GM19468 (cell line): Measurements from ENCODE around the gene TMOD3.
A peak's percentile ranks its signal among the peaks of the same experiment; 100 is the strongest.

Experiments used
- ATAC-seq: cut with Tn5 transposase; IDR thresholded peaks from one replicate; pipeline ENCODE4 v1.9.1; 2021; ENCODE audit warnings: mild to moderate bottlenecking, moderate library complexity, moderate number of reproducible peaks; ENCODE audit not compliant: unreplicated experiment; ENCODE audit errors: extremely low read depth

Gene TMOD3

GRCh38 chr15:51818150-51818549 lies 11.3 kb upstream of the TMOD3 start:
- ATAC-seq, result no peak

DNA sequence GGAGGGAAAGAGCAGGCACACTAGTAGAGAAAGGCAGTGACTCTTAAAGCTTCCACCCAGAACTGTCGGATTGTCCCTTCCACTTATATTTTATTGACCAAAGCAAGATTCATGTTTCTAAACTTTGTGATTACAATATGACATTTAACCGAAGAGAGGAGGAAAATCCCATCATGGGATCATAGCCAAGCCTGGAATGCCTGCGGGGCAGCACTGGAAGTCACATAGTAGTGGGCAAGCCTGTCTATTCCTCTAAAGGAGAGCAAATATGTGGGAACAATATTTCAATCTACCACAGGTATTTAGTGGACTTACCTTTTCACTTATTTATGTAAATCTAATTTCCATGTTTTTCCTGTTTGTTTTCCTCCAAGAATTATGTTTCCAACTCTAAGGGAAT lies 3.8 kb upstream of the TMOD3 start:
- ATAC-seq, result no peak

DNA sequence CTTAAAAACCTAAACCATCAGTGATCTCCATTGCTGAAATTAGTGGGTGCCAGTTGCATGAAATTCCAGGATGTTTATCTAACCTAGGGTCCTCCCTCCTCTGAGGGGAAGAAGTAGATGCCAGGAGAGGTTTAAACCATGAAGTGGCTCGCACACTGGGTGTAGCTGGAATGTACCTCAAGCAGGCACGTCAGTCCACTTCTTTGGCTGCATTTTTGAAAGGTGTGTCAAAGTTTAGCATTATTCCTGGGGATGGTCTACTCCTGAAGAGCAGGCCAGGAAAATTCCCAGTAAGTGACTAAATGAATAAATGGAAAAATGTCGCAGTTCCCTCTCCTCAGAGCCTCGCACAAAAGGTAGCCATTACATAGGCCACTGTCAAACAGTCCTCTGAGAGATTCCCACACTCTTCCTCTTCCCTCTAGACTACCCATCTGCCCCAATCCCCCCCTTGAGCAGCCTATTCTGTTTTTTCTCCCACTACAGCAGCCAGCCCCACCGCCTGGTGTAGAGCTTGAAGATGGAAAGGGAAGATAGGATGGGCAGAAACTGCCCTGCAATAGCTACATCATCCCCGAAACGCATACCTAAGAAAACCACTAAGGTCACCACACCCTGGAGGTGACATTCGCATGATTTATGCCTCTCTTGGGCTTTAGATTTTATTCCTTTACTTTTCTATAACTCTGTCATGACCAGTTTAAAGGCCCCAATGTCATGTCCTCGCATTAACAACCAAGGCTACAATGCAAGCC lies 655 bp upstream of the TMOD3 start:
- ATAC-seq, result no peak

DNA sequence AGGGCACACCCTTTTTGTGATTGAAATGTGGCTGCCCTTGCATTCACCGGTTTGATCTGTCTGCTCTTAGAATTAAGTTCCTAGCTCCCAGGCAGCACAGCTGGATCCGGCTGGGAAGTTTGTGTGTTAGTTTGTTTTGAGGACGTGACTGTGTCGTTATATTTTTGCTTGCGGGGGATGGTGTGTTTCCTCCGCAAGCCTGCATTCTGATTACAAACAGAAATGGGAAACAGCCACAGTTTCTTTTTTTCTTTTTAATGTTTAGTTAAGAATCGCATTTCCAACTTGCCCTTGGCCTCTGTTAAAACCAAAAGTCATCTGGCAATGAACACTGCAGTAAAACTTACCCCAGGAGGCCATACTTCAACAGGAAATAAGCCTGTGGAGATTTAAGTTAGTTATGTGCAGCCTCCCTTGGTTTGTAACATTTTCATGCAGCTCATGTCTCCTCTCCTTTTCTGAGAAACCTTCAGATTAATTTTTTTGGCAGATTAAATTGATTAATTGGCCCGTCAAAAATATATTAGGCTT lies 888 bp downstream of the TMOD3 start:
- no peak for ATAC-seq

- no peak for ATAC-seq
These were observed 4.3 kb downstream of the TMOD3 start for GRCh38 chr15:51833772-51834171.

DNA sequence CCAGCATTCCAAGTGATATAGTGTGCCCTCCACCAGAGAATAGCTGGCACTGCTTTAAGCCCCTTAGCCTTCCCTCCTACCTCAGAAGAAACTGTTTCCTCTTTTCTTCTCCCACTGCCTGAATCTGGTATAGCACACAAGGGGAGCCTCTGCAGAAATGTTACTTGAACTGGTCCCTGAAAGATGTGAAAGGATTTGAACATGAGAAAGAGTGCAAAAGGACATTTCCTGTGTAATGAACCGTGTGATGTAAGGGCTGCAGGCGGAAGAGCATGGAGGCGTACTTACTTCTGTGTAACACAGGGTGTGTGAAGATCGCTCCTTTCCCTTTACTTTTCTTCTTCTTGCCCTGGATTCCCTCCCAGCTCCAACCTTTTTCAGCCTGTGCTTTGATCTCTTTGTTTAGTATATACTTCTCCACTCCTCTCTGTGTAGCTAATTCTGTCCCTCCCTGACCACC lies 8.4 kb downstream of the TMOD3 start:
- peak; percentile 22 for ATAC-seq

DNA sequence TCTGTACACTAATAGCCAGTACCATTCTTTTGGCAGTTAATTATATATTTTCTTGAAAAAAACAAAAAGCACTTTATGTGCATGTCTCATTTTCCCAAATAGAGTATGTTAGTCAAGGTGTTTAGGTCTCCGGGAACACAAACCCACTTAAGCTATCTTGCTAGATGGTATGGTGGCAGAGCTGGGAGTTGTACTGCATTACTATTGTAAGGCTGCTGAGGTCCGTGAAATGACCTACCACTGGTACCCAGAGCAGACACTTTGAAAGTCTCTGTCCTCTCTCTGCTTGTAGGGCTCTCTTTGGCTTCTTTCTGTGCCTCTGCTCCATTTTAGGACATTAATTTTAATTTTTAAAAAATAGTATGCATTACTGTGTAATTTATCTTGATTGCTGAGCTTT lies 8.8 kb downstream of the TMOD3 start:
- ATAC-seq, result no peak

DNA sequence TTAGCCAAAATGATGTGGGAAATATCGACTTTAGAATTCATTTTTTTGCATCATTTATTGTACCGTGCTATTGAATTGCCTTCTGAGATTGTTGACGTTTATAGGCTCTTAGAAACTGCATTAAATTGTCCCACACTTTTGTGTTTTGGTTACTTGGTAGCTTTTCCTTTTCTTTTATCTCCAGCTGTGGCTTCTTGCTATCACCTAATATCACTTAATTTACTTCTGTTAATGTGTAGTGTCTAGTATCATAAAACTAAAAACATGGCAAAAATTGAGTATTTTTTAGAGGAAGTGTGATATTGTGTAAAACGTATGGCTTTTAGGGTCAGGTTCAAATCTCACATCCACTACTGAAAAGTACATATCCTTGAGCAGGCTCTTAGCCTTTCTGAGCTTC lies 11.2 kb downstream of the TMOD3 start:
- no peak for ATAC-seq

- no peak for ATAC-seq
These were observed 12.1 kb downstream of the TMOD3 start for GRCh38 chr15:51841406-51842040.

DNA sequence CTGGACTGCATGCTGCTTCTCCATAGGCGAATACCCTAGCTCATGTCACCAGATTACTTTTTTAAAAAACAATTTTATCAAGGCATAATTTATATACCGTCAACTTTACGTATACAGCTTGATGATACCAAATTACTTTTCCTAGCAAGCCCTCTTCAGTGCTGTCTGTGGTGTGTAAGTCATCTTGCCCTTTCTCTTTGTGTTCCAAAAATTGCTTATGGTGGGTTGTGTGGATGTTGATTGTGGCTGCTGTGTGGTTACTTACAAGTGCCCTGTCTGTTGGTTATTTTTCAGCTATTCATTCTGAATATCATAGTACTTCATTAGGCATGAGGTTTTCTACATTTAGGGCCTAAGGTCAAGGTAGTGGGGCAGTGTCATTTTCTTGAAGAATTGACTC lies 12.8 kb downstream of the TMOD3 start:
- no peak for ATAC-seq

- ATAC-seq, result no peak
These were observed 13.6 kb downstream of the TMOD3 start for GRCh38 chr15:51842852-51843737.

- no peak for ATAC-seq
These were observed 15.4 kb downstream of the TMOD3 start for GRCh38 chr15:51844747-51845426.

- no peak for ATAC-seq
These were observed 16.6 kb downstream of the TMOD3 start for GRCh38 chr15:51846066-51846462.

DNA sequence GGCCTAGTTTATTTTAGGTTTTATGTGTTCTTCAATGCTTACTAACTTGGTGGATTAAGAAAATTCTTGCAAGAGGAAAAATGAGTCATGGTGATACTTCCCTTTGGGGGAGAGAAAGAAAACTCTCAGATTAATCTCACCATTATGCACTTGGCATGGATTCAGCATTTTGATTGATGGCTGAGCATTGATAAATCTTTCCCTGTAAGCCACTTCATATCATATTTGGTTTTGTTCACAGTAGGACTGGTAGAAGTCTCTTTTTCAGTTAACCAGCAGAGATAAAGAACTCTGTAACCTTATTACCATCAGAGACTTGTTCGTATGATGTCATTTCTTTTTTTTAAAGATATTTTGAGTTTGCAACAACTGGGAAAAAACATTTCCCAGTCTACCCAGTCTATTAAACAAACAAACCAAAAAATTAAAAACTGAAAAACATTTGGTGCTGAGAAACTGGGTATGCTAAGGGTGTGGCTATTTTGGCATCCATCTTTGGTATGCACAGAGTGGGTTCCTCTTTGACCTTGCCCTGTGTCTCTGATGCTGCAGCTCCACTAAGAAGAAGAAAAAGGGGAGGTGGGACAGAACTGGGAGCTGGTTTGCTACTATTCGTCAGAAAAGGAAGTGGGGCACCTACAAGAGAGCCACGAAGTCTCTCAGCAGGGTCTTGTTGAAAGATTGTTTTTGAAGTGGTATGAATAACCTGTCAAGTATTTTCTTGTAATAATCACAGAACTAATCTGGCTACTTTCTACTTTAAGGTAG lies 17.2 kb downstream of the TMOD3 start:
- no peak for ATAC-seq

GRCh38 chr15:51848811-51849210 lies 19.4 kb downstream of the TMOD3 start:
- no peak for ATAC-seq

GRCh38 chr15:51849860-51850259 lies 20.4 kb downstream of the TMOD3 start:
- ATAC-seq, result no peak

DNA sequence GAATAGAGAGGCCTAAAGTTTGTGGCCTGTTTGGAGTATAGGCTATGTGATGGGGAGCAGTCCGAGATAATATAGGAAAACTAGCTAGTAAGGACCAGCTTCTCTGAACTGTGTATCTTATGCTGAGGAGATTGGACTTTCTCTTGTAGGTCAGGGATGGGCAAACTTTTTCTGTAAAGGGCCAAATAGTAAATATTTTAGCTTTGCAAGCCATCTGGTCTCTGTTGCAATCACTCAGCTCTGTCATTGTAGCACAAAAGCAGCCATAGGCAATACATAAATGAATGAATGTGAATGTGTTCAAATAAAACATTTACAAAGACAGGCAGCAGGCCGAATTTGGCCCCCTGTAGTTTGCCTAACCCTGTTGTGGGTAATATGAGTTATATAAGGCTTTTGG lies 24.5 kb downstream of the TMOD3 start:
- ATAC-seq, result no peak

GRCh38 chr15:51855612-51856011 lies 26.2 kb downstream of the TMOD3 start:
- ATAC-seq, result no peak

DNA sequence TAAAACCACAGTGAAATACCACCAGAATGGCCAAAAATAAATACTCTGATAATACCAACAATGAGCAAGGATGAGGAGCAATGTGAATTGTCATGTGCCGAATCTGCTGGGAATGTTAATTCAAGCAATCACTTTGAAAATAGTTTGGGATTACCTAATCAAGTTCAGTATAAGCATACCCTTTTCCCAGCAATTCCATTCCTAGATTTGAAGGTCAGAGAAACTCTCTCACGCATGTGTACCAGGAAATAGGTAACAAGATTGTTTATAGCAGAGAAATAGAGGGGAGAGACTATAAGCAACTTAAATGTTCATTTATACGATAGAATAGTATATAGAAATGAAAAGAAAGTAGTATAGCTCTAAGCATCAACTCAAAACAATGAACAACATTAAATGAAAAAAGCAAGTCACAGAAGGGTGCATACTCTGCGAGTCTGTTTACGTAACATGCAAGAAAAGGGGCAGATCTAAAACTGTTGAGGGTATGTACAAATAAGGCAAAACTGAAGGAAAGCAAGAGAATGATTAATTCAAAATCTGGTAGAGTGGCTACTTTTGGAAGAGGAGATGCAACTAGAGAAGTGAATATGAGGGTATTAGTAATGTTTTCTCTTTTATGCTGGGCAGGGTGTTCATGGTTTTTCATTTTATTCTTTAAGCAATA lies 27.4 kb downstream of the TMOD3 start:
- ATAC-seq, result no peak
